IPS-20b (cell line): ENCODE results near the gene TDRD3.
A peak's percentile ranks its signal among the peaks of the same experiment; 100 is the strongest.

Source experiments
- H3K27ac ChIP-seq: one replicate; pipeline ENCODE4 v1.5.1; 2013; ENCODE audit warnings: low read length
- H3K27me3 ChIP-seq: 2 replicates; pipeline ENCODE4 v1.6.1; 2013; ENCODE audit warnings: mild to moderate bottlenecking, low read length, inconsistent platforms; ENCODE audit not compliant: insufficient read depth
- H3K36me3 ChIP-seq: 2 replicates; pipeline ENCODE4 v1.6.1; 2013; ENCODE audit warnings: low read depth, mild to moderate bottlenecking, inconsistent platforms, low read length, moderate library complexity; ENCODE audit not compliant: insufficient read depth
- H3K4me1 ChIP-seq: 2 replicates; pipeline ENCODE4 v1.6.1; 2013; ENCODE audit warnings: mild to moderate bottlenecking, control low read depth, inconsistent platforms, low read length, moderate library complexity; ENCODE audit not compliant: insufficient read depth
- H3K4me3 ChIP-seq: 2 replicates; pipeline ENCODE4 v1.5.1; 2013; ENCODE audit warnings: mild to moderate bottlenecking, low read length, inconsistent platforms
- H3K9ac ChIP-seq: 2 replicates; pipeline ENCODE4 v1.6.1; 2013; ENCODE audit warnings: low read depth, mild to moderate bottlenecking, inconsistent platforms, low read length, moderate library complexity
- H3K9me3 ChIP-seq: 2 replicates; pipeline ENCODE4 v1.6.1; 2013; ENCODE audit warnings: mild to moderate bottlenecking, low read depth, low read length, inconsistent platforms; ENCODE audit not compliant: insufficient read depth

TDRD3 gene

DNA sequence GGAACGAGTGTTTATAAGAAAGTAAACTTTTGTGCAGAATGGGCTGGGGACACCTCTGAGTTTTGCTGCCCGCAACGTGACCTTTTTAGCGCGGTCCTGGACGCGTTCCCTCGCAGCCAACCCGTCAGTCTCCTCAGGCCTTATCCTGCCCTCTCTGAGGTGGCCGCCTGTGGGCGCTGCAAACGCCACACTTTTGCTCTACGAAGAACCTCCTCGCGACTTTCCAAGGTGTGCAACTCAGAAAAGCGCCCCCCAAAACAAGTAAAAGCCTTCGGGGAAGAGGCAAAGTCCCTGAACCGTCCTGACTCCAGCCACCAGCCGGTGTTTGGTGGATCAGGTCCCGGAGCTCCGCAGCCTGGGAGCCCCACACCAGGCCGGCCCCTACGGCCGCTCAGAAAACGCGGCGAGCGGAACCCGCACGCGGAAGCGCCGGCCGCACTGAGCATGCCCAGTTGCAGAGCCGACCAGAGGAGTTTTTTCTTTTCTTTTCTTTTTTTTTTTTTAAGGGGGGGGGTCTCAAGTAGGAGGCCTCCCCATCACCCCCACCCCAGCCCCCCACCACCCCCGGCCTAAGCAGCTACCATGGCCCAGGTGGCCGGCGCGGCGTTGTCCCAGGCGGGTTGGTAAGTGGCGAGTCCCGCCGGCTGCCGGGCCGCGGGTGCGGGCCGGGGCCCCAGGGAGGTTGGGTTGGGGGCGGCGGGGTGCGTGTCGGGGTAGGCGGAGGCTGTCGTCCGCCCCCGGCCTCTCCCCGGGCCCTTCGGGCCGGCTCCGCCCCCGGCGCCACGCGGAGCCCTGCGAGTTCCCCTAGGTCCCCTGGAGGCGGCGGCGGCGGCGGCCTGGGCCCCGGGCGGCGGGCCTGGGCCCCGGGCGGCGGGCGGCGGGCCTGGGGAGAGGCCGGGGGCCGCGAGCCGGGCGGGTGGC is at the start of gene TDRD3:
Gene TDRD3, plus strand, starts transcription at position 438 of the 921 bp plus-strand sequence. Its CDS starts 145 bp downstream, at position 583.
- peaks cover 19% of the 10 kb centered on the region; the same call in 1 of the 2 replicates for H3K4me1 ChIP-seq
- peak within 1 kb of the TSS; percentile 53 for H3K27ac ChIP-seq
- H3K9me3 ChIP-seq: no peaks in the 10 kb centered on the region
- no peaks in the 10 kb centered on the region for H3K27me3 ChIP-seq
- H3K9ac ChIP-seq: peak within 1 kb of the TSS; percentile 91
- peak within 1 kb of the TSS; percentile 88 for H3K4me3 ChIP-seq
- H3K36me3 ChIP-seq: no peaks in the 10 kb centered on the region

DNA sequence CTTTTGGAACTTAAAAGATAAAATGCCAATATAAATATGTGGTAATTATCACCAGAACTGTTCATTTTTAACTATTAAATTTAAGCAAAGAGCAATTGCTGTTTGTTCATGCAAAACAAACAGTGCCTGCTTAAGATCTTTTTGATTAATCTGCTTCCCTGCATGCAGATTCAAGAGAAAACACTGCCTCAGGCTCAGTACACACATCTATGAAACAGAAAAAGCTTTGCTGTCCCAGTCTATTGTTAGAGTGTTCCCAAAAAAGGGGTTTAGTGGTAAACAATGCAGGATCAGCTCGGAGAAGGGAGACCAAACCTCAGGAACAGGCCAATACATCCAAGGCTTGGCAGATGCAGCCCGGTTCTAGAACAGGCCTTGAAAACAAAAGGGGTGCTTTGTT is 49.3 kb upstream of the TDRD3 start:
- H3K9ac ChIP-seq: no peak overlapping the region
- no peaks in the 10 kb centered on the region for H3K36me3 ChIP-seq
- H3K9me3 ChIP-seq: peaks cover 3% of the 10 kb centered on the region; the same call in 1 of the 2 replicates
- no peak overlapping the region for H3K27ac ChIP-seq
- no peaks in the 10 kb centered on the region for H3K27me3 ChIP-seq
- no peak overlapping the region for H3K4me3 ChIP-seq
- H3K4me1 ChIP-seq: no peaks in the 10 kb centered on the region

DNA sequence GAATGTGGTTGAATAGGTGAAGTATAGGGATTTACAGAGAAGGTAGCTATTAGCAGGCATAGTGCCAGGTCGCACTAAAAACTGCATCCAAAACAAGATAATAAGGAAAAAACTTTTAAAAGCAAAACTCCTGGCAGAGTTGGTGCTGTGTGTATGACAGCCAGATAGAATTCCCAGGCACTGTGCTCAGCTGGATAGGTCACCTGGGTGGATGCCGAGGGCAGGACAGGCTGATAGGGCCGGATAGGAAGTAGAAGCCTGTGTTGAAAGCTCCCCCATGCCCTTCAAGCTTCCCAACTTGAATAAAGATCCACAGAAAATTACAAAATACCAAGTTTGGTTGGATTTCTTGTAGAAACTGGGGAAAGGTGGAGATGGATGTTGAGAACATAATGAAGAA is 48.9 kb upstream of the TDRD3 start:
- Histone ChIP-seq H3K4me3 (no peak overlapping the region), H3K9ac (no peak overlapping the region), H3K36me3 (no peaks in the 10 kb centered on the region), H3K4me1 (no peaks in the 10 kb centered on the region), H3K27me3 (no peaks in the 10 kb centered on the region), H3K9me3 (peaks cover 7% of the 10 kb centered on the region; the same call in 1 of the 2 replicates), H3K27ac (no peak overlapping the region)

DNA sequence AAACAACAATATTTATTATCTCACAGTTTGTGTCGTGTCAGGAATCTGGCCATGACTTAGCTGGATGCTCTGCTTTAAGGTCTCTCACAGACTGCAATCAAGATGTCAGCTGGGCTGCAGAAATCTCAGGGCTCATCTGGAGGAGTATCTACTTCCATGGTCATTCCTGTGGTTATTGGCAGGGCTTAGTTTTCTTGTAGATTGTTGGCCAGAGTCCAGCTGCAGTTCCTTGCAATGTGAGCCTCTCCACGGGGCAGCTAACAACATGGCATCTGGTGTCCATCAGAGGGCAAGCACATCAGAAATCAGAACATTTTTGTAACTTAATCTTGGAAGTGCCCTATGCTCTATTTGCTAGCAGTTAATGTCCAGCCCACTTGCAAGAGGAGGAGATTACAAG is 45.7 kb upstream of the TDRD3 start:
- Histone ChIP-seq H3K4me3 (no peak overlapping the region), H3K4me1 (no peaks in the 10 kb centered on the region; the same call in 1 of the 2 replicates), H3K9ac (no peak overlapping the region), H3K27me3 (no peaks in the 10 kb centered on the region), H3K36me3 (no peaks in the 10 kb centered on the region), H3K27ac (no peak overlapping the region), H3K9me3 (peaks cover 7% of the 10 kb centered on the region; the same call in 1 of the 2 replicates)

DNA sequence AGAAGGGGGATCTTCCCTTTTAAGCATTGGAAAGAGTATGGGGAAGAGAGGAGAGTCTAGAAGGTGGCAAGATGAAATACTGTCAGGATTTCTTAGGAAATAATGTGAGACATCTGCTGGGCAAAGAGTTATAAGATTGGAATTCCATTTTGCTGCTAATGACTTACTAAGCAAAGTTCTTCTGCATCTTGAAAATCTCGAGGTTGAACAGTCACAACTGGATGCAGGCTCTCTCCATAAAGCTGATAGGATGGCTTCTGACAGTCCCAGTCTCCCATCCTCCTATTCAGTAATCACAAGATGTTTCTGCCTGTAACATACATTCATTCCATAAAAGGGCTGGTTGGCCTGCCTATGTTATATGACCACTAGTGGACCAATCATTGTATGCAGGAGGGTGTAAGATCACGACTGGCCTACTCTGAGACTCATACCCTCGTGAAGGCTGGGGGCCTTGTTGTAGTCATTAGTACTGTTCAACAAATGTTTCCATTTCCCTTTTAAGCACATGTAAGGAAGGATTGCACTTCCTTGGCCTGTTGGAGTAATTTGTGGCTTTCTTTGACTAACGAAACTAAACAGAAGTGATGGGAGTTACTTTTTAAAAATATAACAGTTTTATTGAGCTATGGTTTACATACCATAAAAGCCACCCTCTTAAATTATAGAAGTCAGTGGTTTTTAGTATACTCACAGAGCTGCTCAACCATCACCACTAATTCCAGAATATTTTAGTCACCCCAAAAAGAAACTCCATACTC is 45.0 kb upstream of the TDRD3 start:
- no peak overlapping the region for H3K27ac ChIP-seq

DNA sequence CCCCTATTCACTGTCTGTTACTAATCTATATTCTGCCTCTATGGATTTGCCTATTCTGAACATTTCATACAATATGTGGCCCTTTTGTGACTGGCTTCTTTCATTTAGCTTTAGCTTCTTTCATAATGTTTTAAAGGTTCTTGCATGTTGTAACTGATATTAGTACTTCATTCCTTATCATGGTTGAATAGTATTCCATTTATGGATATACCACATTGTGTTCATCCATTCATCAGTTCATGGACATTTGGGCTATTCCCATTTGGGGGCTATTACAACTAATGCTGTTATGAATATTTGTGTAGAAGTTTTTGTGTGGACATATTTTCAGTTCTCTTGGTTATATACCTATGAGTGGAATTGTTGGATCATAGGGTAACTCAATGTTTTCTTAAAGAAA is 44.4 kb upstream of the TDRD3 start:
- no peak overlapping the region for H3K27ac ChIP-seq
- H3K4me1 ChIP-seq: no peaks in the 10 kb centered on the region; the same call in 1 of the 2 replicates
- no peaks in the 10 kb centered on the region for H3K36me3 ChIP-seq
- H3K9ac ChIP-seq: no peak overlapping the region
- H3K4me3 ChIP-seq: no peak overlapping the region
- H3K27me3 ChIP-seq: no peaks in the 10 kb centered on the region
- peaks cover 7% of the 10 kb centered on the region; the same call in 1 of the 2 replicates for H3K9me3 ChIP-seq

More for the DNA sequence above, 45.0 kb upstream of the TDRD3 start:
- H3K4me3 ChIP-seq: no peak overlapping the region
- H3K36me3 ChIP-seq: no peaks in the 10 kb centered on the region
- H3K9ac ChIP-seq: no peak overlapping the region
- no peaks in the 10 kb centered on the region for H3K27me3 ChIP-seq
- no peaks in the 10 kb centered on the region; the same call in 1 of the 2 replicates for H3K4me1 ChIP-seq
- peaks cover 7% of the 10 kb centered on the region; the same call in 1 of the 2 replicates for H3K9me3 ChIP-seq

DNA sequence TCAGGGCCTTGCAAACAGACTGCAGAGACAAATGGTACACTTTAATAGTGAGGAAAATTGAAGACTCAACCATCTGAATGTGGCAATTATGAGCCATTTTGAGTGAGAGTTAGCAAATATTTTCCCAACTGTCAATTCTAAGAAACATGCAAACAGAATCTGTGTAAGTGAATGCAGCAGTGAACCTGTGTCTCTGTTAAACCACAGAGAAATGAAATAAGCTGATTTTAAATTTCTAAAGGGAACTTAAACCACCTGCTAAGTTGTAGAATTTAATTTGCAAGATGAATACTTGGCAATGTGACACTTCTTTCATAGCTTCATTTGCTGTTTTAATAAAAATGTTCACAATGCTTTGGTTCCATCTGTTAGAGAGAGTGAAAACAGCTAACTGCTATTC is 42.0 kb upstream of the TDRD3 start:
- Histone ChIP-seq H3K9me3 (peaks cover 7% of the 10 kb centered on the region; the same call in 1 of the 2 replicates), H3K4me3 (no peak overlapping the region), H3K36me3 (no peaks in the 10 kb centered on the region)

DNA sequence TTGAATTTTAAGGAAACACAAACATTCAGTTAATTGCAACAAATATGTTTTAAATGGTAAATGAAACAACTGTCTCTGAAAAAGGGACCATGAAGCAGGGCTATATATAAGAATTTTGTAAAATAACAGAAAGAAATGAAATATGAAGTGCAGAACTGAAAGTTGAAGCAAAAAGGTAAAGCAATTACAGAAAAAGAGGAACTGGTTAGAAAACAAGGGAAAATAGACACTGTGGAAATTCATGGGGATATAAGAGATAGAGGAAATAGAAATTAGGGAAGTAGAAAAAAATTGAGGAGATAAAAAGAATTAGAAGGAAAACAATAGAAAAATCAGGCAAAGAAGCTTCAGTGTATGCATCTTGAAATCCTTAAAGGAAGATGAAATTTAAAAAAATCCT is 40.0 kb upstream of the TDRD3 start:
- no peaks in the 10 kb centered on the region; the same call in 1 of the 2 replicates for H3K4me1 ChIP-seq
- no peak overlapping the region for H3K9ac ChIP-seq
- H3K36me3 ChIP-seq: no peaks in the 10 kb centered on the region
- no peak overlapping the region for H3K27ac ChIP-seq
- H3K27me3 ChIP-seq: no peaks in the 10 kb centered on the region
- H3K9me3 ChIP-seq: peaks cover 7% of the 10 kb centered on the region; the same call in 1 of the 2 replicates
- H3K4me3 ChIP-seq: no peak overlapping the region

More for the DNA sequence above, 42.0 kb upstream of the TDRD3 start:
- no peaks in the 10 kb centered on the region; the same call in 1 of the 2 replicates for H3K4me1 ChIP-seq
- H3K9ac ChIP-seq: no peak overlapping the region
- H3K27me3 ChIP-seq: no peaks in the 10 kb centered on the region
- H3K27ac ChIP-seq: no peak overlapping the region

DNA sequence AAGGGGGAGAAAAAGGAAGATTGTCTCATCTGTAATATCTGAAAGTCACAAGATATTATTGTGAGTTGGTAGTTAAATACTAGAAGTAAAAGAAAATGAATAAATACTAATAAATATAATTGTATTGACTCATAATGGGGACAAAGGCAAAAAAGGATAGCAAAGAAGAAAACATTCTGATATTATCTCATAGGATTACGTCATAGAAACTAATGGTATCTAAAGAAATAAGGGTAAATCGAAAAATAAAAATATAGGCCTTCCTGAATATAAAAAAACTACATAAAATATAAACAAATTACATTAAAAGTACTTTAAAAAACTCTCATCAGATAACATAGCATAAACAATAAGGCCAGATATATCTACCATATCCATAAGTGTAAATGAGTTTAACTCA is 38.6 kb upstream of the TDRD3 start:
- no peaks in the 10 kb centered on the region for H3K9me3 ChIP-seq
- H3K9ac ChIP-seq: no peak overlapping the region
- H3K4me3 ChIP-seq: no peak overlapping the region
- H3K4me1 ChIP-seq: no peaks in the 10 kb centered on the region; the same call in 1 of the 2 replicates
- H3K27me3 ChIP-seq: no peaks in the 10 kb centered on the region
- H3K27ac ChIP-seq: no peak overlapping the region
- H3K36me3 ChIP-seq: no peaks in the 10 kb centered on the region

DNA sequence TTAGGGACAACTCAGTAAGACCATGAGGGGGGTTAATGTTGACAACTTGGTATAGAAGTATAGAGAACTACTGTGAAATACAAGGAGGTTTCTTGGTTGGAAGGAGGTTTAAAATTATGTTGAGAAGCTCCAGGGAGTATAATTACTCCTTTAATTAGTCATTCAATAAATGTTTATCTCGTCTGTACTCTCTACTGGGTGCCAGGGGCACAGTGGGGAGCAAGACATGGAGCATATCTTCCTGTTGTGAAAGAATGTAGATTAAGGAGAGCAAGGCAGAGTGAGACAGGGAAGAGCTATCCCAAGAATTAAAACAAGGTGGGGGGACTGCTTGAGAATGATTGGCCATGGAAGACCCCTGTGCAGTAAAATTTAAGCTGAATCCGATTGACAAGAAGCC is 33.7 kb upstream of the TDRD3 start:
- no peak overlapping the region for H3K27ac ChIP-seq

DNA sequence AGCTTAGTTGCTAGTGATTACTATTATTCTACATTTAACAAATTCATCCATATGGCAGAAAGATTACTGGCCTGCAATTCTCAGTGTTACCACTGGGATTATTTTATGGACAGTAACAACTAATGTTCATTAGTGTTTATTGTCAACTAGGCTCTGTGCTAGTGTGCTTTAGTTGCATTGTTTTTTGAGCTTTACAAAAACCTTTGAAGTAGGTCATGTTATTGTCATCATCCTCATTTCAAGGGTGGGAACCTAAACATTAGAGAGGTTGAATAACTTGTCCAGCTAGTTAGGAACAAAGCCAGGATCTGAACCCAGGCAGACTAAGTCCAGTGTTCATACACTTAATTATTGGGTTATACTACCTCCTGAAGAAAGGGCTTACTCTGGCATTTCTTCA is 27.8 kb upstream of the TDRD3 start:
- Histone ChIP-seq H3K27ac (no peak overlapping the region), H3K4me3 (no peak overlapping the region), H3K9ac (no peak overlapping the region), H3K4me1 (no peaks in the 10 kb centered on the region), H3K27me3 (no peaks in the 10 kb centered on the region), H3K36me3 (no peaks in the 10 kb centered on the region), H3K9me3 (no peaks in the 10 kb centered on the region)

More for the DNA sequence above, 33.7 kb upstream of the TDRD3 start:
- no peaks in the 10 kb centered on the region for H3K27me3 ChIP-seq
- no peak overlapping the region for H3K9ac ChIP-seq
- H3K4me1 ChIP-seq: no peaks in the 10 kb centered on the region
- H3K36me3 ChIP-seq: no peaks in the 10 kb centered on the region
- H3K9me3 ChIP-seq: no peaks in the 10 kb centered on the region
- H3K4me3 ChIP-seq: no peak overlapping the region
